GM19328 (cell line): ENCODE results near the gene GALNTL6.
"Not testable (repeated sequence)": the region's sequence is repeated elsewhere in the genome, so short reads cannot be mapped to it uniquely, and the experiment has no call there.

Experiments
- ATAC-seq: cut with Tn5 transposase; IDR thresholded peaks from one replicate; pipeline ENCODE4 v1.9.1; 2021; ENCODE audit warnings: mild to moderate bottlenecking, moderate library complexity; ENCODE audit not compliant: unreplicated experiment

Gene GALNTL6

DNA sequence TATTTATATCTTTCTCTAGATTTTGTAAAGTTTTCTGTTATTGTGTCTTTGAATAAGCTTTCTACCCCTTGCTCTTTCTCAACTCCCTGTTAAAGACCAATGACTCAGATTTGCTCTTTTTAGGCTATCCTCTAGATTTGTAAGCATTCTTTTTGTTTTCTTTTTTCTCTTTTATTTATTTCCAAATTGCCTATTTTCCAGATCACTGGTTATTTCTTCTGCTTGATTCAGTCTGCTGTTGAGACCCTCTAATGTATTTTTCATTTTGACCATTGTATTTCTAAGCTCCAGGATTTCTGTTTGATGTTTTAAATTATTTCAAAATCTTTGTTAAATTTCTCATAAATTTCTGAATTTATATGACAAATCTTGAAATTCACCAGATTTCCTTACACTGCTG is 892.8 kb downstream of the GALNTL6 start:
- no peak for ATAC-seq

DNA sequence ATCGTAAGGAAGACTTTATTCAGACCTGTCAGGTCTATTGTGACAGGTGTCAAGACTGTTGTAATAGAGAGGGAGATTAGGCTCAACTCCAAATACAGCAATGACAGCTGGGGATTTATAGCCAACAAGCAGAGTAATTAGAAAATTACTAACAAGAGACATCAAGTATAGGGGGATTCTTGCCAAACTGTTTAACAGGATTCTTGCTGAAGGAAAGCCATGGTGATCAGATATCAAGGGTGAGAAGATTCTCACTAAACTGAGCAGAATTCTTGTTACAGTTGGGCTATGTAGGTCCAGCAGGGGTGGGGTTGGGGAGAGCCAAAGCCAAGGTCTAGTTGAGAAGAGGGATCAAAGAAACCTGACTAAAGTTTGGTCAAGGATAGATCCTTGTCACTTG is 894.4 kb downstream of the GALNTL6 start:
- no peak for ATAC-seq

DNA sequence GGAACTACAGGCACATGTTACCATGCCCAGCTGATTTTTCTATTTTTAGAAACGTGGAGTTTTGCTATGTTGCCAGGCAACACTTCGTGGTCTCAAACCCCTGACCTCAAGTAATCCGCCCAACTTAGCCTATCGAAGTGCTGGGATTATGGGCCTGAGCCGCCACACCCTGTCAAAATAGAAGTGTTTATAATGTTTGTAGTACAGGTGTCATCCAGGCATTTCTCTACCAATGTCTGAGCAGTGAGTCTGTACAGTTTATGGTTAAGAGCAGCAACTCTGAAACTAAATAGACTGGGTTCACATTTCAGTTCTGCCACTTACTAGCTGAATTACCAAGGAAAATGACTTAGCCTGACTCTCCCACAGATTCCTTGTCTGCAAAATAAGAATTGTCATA is 895.0 kb downstream of the GALNTL6 start:
- no peak for ATAC-seq

DNA sequence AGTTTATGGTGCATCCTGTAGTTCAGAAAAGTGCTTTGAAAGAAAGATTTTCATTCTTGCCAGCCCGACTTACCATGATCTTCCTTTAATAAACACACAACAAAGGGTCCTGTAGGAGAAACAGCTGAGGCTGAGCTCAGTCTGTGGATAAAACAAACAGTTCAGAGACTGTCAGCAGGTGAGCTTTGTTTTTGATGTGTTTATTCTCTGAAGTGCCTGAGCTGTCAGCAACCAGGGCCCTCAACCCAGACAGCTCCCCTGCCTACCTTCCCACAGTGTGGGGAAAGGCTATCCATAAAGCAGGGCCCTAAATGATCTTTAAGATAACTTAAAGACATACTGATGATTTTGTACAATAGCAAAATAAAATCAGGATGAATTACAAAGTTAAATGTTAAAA is 896.2 kb downstream of the GALNTL6 start:
- ATAC-seq = no peak

DNA sequence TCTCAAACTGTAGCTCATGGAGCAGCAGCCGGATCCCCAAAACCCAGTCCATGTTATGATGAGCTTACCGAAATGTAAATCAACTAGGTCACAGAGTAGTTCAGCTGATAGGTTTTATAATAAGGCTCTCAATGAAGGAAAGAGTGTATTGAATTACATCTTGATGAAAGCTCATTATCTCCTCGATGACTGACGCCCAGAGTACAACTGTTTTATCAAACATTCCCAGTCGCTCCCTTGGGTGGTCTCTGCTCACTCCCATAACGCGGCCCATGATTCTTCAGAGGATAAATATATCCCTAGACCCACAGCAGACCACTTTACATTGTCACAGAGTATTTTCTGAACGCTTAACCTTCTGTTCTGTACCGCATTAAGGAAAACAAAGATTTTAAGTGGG is 903.1 kb downstream of the GALNTL6 start:
- no peak for ATAC-seq

- no peak for ATAC-seq
These were observed 908.5 kb downstream of the GALNTL6 start for GRCh38 chr4:172721659-172722058.

- ATAC-seq = no peak
These were observed 912.4 kb downstream of the GALNTL6 start for GRCh38 chr4:172725581-172725980.

GRCh38 chr4:172726001-172726423 is 912.8 kb downstream of the GALNTL6 start:
- ATAC-seq = no peak

DNA sequence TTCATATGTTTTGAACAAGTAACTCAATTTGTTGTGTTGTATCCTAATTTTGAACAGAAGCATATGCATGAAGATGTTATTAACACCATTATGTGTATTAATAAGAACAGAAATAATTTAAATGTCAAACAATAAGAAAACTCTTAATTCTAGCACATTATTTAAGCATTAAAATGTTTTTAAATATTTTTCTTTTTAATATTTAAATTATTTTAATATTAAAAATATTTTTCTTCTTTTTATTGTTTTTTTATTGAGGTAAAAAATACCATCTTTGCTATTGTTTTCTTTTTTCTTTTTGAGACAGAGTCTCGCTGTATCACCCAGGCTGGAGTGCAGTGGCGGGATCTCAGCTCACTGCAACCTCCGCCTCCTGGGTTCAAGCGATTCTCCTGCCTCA is 914.4 kb downstream of the GALNTL6 start:
- no peak for ATAC-seq

- not testable (repeated sequence) for ATAC-seq
These were observed 920.4 kb downstream of the GALNTL6 start for GRCh38 chr4:172733645-172734044.

GRCh38 chr4:172734555-172734954 is 921.4 kb downstream of the GALNTL6 start:
- no peak for ATAC-seq

DNA sequence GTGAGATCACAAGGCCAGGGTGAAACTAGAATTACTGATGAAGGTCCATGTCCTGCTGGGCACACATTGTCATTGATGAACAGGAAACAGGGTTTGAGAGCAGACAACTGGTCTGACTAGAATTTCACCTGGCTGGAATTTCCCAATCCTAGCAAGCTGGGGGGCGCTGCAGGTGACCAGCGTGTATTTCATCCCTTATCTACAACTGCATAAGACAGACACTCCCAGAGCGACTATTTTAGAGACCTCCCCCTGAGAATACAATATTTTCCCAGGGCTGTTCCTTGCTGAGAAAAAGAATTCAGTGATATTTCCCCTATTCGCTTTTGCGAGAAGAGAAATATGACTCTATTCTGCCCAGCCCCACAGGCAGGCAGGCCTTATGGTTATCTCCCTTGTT is 922.8 kb downstream of the GALNTL6 start:
- ATAC-seq = no peak

GRCh38 chr4:172740434-172740833 is 927.2 kb downstream of the GALNTL6 start:
- ATAC-seq = peak; percentile 88

DNA sequence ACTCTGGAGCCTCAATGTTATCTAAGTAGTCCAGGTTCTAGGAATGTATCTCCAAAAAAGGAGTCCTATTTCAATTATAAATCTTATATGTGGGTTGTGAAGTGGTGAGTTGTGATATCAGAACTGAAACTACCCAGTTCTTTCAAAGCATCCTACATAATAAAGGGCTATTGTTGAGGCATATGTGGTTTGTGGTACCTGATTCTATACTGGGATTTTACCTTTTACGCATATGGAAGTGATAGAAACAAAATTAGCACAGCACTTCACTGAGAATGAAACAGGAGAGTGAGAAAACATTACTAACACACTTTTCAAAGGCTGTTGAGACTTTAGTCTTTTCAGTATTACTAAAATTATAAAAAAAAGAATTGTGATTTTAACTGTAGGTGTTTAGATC is 937.7 kb downstream of the GALNTL6 start:
- ATAC-seq = peak; percentile 89

DNA sequence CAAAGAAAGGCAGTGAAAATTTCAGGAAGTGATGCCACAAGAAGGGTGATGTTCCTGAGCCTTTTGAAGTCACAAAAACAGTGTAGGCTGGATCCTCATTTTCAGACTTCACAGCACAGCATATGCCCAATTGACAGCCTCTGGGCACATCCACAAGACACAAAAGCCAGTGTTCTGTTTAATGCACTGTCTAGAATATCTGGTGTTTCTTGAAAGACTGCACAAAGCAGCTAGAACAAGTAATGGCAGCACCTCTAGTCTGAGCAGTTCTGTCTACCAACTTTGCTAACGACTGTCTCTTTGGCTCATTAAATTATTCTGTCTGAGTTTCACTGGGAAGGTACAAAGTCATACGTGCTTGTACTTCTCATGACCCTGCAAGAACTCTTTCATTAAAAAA is 938.3 kb downstream of the GALNTL6 start:
- peak; percentile 16 for ATAC-seq

DNA sequence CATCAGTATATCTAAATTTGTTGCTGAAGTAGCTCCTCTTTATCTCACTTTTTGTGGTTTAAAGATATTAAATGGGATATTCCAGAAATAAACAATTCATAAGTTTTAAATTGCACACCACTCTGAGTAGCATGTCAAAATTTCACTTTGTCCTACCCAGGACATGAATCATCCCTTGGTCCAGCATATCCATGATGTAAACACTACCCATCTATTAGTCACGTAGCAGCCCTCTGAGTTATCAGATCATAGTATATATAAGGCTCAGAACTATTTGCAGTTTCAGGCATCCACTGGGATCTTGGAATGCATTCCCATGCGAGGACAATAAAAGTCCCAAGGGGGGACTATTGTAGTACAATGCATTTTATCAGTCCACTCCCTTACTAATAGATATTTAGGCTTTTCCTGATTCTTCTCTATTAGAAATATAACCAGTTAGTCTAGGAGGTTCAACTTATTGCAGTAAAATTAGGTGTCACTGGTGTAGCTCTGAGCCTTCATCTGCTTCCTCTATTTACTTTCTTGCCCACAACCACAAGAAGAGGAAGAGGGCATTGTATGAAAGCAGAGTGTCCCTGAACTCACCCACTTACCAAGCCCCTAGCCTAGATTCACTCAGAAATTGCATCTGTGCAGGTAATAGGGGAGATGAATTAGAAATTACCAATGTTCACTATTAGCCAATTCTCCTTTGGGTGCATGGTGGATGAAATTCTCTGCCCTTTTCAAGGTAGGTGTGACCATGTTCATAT is 945.6 kb downstream of the GALNTL6 start:
- no peak for ATAC-seq

DNA sequence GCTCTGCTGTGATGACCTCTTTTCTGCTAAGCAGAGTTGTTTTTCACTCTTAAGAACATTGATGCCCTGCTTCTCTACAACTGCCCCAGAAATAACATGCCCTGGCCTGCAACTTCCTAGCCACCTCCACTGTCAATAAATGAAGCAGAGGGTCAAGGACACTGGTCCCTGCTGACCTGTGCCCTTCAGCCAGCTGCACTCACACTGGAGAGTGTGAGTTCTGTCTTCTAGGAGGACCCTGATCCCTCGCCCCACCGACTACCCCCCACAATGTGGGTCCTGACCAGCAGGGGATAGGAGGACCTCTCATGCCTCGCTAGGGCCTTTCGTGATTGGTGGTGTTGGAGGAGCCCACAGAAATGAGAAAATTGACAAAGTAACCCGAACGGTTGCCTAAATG is 947.3 kb downstream of the GALNTL6 start:
- no peak for ATAC-seq

DNA sequence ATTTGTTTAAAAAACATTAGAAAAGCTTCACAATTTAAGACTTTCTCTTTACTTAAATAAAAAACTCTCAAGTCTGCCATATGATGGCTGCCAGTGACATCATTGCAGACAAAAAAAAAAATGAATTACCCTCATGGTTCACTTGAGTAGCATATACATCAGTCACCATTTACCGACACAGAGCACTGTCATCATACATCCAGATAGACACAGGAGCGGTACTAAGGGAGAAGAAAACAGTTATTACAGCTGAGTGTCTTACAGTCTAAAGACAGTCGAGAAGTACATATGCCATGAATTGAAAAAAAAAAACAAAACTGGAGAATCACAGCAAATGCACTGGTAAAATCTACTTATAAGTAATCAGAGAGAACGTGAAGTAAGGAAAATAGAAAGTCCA is 949.7 kb downstream of the GALNTL6 start:
- ATAC-seq = no peak

- ATAC-seq = no peak
These were observed 957.6 kb downstream of the GALNTL6 start for GRCh38 chr4:172770787-172771186.

DNA sequence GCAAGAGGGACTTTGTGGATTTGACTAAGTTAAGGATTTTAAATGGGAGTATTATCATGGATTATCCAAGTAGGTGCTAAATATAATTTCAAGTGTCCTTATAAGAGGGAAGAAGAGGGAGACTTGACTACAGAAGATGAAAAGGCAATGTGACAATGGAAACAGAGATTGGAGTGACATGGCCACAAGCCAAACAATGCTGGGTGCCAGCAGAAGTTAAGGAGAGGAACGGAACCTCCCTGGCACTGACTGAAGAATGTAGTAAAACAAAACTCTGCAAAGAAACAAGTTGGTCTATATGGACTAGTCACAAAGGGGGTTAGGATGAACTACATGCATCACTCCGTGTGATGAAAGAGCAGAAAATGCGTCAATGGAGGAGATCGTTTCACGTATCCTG is 959.6 kb downstream of the GALNTL6 start:
- no peak for ATAC-seq

- ATAC-seq = no peak
These were observed 963.1 kb downstream of the GALNTL6 start for GRCh38 chr4:172776203-172776861.

DNA sequence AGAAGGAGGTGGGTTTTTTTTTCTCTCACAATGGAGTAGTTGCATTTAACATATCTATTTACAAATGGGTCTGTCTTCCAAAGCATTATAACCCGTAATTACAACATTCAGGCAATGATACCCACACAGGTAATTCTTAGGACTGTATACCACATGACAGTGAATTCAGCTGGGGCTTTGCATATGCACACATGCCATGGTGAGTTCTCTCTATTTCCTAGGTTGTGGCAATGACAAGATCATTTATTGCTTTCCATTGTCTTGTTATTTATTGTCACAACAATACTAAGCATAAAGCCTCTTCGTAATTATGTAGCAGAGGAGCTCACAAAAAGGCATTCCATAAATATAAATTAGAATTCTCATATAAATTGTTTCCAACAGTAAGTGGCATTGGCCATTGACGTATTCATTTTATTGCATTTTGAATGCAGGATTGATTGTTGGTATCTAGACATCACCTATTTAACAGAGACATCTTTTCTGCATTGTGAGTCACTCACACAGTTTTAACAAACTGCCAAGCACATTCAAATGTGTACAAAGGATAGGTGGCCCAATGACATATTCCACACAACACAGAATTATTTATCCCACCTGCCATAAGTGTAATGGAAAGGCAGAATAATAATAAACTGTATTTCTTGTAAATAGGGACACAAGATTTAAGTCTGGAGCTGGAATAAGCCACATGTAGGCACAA is 964.7 kb downstream of the GALNTL6 start:
- ATAC-seq = no peak
